Renal pelvis (tissue), 4 donors: ENCODE data around the gene SGSH. TPM values are rescaled to one million over a fixed set of nuclear protein-coding genes. Genes with fewer than 3 reads are reported as not detected.
"Not testable (repeated sequence)": the region's sequence is repeated elsewhere in the genome, so short reads cannot be mapped to it uniquely, and the experiment has no call there.

ENCODE experiments used
- DNase-seq: peaks from one replicate; pipeline ENCODE4 v3.0.0-alpha.2; 2013
- polyA plus RNA-seq, 3 donors: library from polyadenylated mRNA; unstranded; fragments of 120-200 nt; gene quantifications; one replicate each; pipeline ENCODE4 v1.2.1, GENCODE V29; 2013; ENCODE audit not compliant: insufficient read length in 3 of 3

Gene SGSH
- polyA plus RNA-seq, 3 donors, result 35.8 to 52.6 (median 47.8) TPM

GRCh38 chr17:80213643-80213975, 6.5 kb downstream of the SGSH start:
- no peak for DNase-seq

- no peak for DNase-seq
These were observed 7.0 kb downstream of the SGSH start for GRCh38 chr17:80212962-80213642.

GRCh38 chr17:80212511-80212910, 7.6 kb downstream of the SGSH start:
- no peak for DNase-seq

GRCh38 chr17:80212109-80212508, 8.0 kb downstream of the SGSH start:
- no peak for DNase-seq

- no peak for DNase-seq
These were observed 9.6 kb downstream of the SGSH start for GRCh38 chr17:80210348-80211108.

GRCh38 chr17:80209765-80210164, 10.4 kb downstream of the SGSH start:
- DNase-seq, result no peak

- DNase-seq, result no peak
These were observed 12.1 kb downstream of the SGSH start for GRCh38 chr17:80208050-80208449.

- DNase-seq, result no peak
These were observed 14.3 kb downstream of the SGSH start for GRCh38 chr17:80205811-80206210.

- no peak for DNase-seq
These were observed 15.3 kb downstream of the SGSH start for GRCh38 chr17:80204626-80205468.

- DNase-seq, result no peak
These were observed 16.6 kb downstream of the SGSH start for GRCh38 chr17:80203471-80203963.

GRCh38 chr17:80202197-80202596, 17.9 kb downstream of the SGSH start:
- DNase-seq, result no peak

GRCh38 chr17:80201446-80201845, 18.7 kb downstream of the SGSH start:
- no peak for DNase-seq

- not testable (repeated sequence) for DNase-seq
These were observed 20.8 kb downstream of the SGSH start for GRCh38 chr17:80199295-80199694.

GRCh38 chr17:80198144-80198661, 21.9 kb downstream of the SGSH start:
- DNase-seq, result peak; percentile 71

GRCh38 chr17:80196652-80197051, 23.5 kb downstream of the SGSH start:
- no peak for DNase-seq

- DNase-seq, result no peak
These were observed 24.2 kb downstream of the SGSH start for GRCh38 chr17:80195671-80196529.

- no peak for DNase-seq
These were observed 25.0 kb downstream of the SGSH start for GRCh38 chr17:80195141-80195540.

GRCh38 chr17:80191865-80192661, 28.1 kb downstream of the SGSH start:
- no peak for DNase-seq

GRCh38 chr17:80191192-80191591, 28.9 kb downstream of the SGSH start:
- DNase-seq, result no peak

- DNase-seq, result no peak
These were observed 29.4 kb downstream of the SGSH start for GRCh38 chr17:80190716-80191115.
